Measurements from ENCODE around the gene TRMT61A.

GRCh38 chr14:103520269-103520656, 8.7 kb upstream of the TRMT61A start:
- no peak for TF ChIP-seq POLR2AphosphoS5 (IDR thresholded peaks at IDR 0.05; ENCODE audit: low read depth, low read length)
- no peak for TF ChIP-seq POLR2A (IDR thresholded peaks at IDR 0.05; ENCODE audit: low read depth, low read length)
- no peak for TF ChIP-seq SPI1 (IDR thresholded peaks at IDR 0.05; ENCODE audit: low read depth, low read length)
- no peak for TF ChIP-seq PAX5 (IDR thresholded peaks at IDR 0.05; ENCODE audit: insufficient read depth, low read length, severe bottlenecking)
- no peak for TF ChIP-seq TAF1 (IDR thresholded peaks at IDR 0.05; ENCODE audit: low read depth, low read length)
- TF ChIP-seq POU2F2 (IDR thresholded peaks at IDR 0.05; ENCODE audit: low read depth, low read length) = no peak
